ENCODE measurements around the gene USP28.

- TF ChIP-seq CTCF (conservative IDR thresholded peaks at IDR 0.05) (no peak), ZFX (IDR thresholded peaks at IDR 0.05) (no peak)
These were observed 57.7 kb downstream of the USP28 start for GRCh38 chr11:113817626-113818025.
